ENCODE results near the gene AGR3.

- TF ChIP-seq CTCF (IDR thresholded peaks at IDR 0.05; ENCODE audit: poor library complexity) (no peak), EZH2 (IDR thresholded peaks at IDR 0.05; ENCODE audit: borderline replicate concordance) (no peak)
Measured at GRCh38 chr7:16826060-16826459, 55.7 kb downstream of the AGR3 start.
